ENCODE data around the gene LOXL1. TPM values are rescaled to one million over a fixed set of nuclear protein-coding genes. Genes with fewer than 3 reads are reported as not detected.

The LOXL1 gene
- total RNA-seq, 6 experiments from 2014 or later = 235 to 309 (median 288) TPM

- Mint-ChIP-seq H3K36me3 (ENCODE audit: low read depth) (peaks cover 6% of the 10 kb centered on the region; the same call in 1 of the 2 replicates), H3K4me1 (ENCODE audit: low read depth) (peaks cover 41% of the 10 kb centered on the region), H3K9me3 (no peaks in the 10 kb centered on the region; the same call in 1 of the 2 replicates), H3K27ac (no peak overlapping the region), H3K27me3 (ENCODE audit: insufficient read depth) (peaks cover 4% of the 10 kb centered on the region), H3K4me3 (no peak overlapping the region)
- DNase-seq = no peak
- no peak for TF ChIP-seq CTCF (IDR thresholded peaks at IDR 0.05)
Observed at GRCh38 chr15:73979636-73980035, 53.4 kb downstream of the LOXL1 start.

GRCh38 chr15:73981761-73982221 lies 55.5 kb downstream of the LOXL1 start:
- Mint-ChIP-seq H3K36me3 (ENCODE audit: low read depth) (peaks cover 8% of the 10 kb centered on the region; the same call in 1 of the 2 replicates), H3K27me3 (ENCODE audit: insufficient read depth) (peaks cover 4% of the 10 kb centered on the region), H3K27ac (peak overlapping the region; percentile 97), H3K4me3 (peak overlapping the region; percentile 77), H3K4me1 (ENCODE audit: low read depth) (peaks cover 58% of the 10 kb centered on the region), H3K9me3 (no peaks in the 10 kb centered on the region)
- no peak for TF ChIP-seq CTCF (IDR thresholded peaks at IDR 0.05)
- DNase-seq = no peak

- H3K27ac Mint-ChIP-seq = peak overlapping the region; percentile 97
- H3K4me1 Mint-ChIP-seq (ENCODE audit: low read depth) = peaks cover 64% of the 10 kb centered on the region
- peak overlapping the region; percentile 77 for H3K4me3 Mint-ChIP-seq
- H3K27me3 Mint-ChIP-seq (ENCODE audit: insufficient read depth) = peaks cover 4% of the 10 kb centered on the region
- H3K9me3 Mint-ChIP-seq = no peaks in the 10 kb centered on the region
- DNase-seq = peak; percentile 86
- TF ChIP-seq CTCF (IDR thresholded peaks at IDR 0.05) = no peak
- H3K36me3 Mint-ChIP-seq (ENCODE audit: low read depth) = peaks cover 8% of the 10 kb centered on the region; the same call in 1 of the 2 replicates
Observed at GRCh38 chr15:73982222-73982962, 56.1 kb downstream of the LOXL1 start.

GRCh38 chr15:73983211-73983727 lies 57.0 kb downstream of the LOXL1 start:
- peak overlapping the region; percentile 97 for H3K27ac Mint-ChIP-seq
- DNase-seq = peak; percentile 84
- H3K9me3 Mint-ChIP-seq = no peaks in the 10 kb centered on the region
- TF ChIP-seq CTCF (IDR thresholded peaks at IDR 0.05) = no peak
- H3K4me1 Mint-ChIP-seq (ENCODE audit: low read depth) = peaks cover 72% of the 10 kb centered on the region
- peaks cover 1% of the 10 kb centered on the region for H3K27me3 Mint-ChIP-seq (ENCODE audit: insufficient read depth)
- H3K36me3 Mint-ChIP-seq (ENCODE audit: low read depth) = peaks cover 8% of the 10 kb centered on the region; the same call in 1 of the 2 replicates
- H3K4me3 Mint-ChIP-seq = peak overlapping the region; percentile 77

GRCh38 chr15:73983773-73984172 lies 57.5 kb downstream of the LOXL1 start:
- Mint-ChIP-seq H3K27ac (peak overlapping the region; percentile 97), H3K4me3 (no peak overlapping the region), H3K36me3 (ENCODE audit: low read depth) (peaks cover 8% of the 10 kb centered on the region; the same call in 1 of the 2 replicates), H3K9me3 (no peaks in the 10 kb centered on the region), H3K4me1 (ENCODE audit: low read depth) (peaks cover 78% of the 10 kb centered on the region), H3K27me3 (ENCODE audit: insufficient read depth) (peaks cover 1% of the 10 kb centered on the region)
- TF ChIP-seq CTCF (IDR thresholded peaks at IDR 0.05) = no peak
- DNase-seq = no peak

All from HFFc6 (cell line).